PC-3 (cell line): ENCODE results near the gene OXCT1. TPM values are rescaled to one million over a fixed set of nuclear protein-coding genes. Genes with fewer than 3 reads are reported as not detected.

Experiments
- ATAC-seq: fragments of 200-7000 bp; cut with Tn5 transposase; 2 replicates; pipeline ENCODE4 v1.9.1; 2020; ENCODE audit warnings: mild to moderate bottlenecking, moderate library complexity
- BruUV-seq: library from RNA; stranded (reverse); fragments of 400-500 nt; replicated peaks from 2 replicates; lab custom pipeline; 2021; lab: Mats Ljungman, UMichigan
- CTCF ChIA-PET: fragments of 300-600 bp; sonication (Branson Sonifier 250); formaldehyde crosslinking; loops from one replicate; lab custom pipeline; 2022; ENCODE audit warnings: antibody characterized with exemption; lab: Charles Lee
- POLR2A ChIA-PET: fragments of 300-600 bp; sonication (Branson Sonifier 250); formaldehyde crosslinking; loops from one replicate; lab custom pipeline; 2022; ENCODE audit warnings: antibody characterized with exemption; ENCODE audit not compliant: unreplicated experiment; lab: Charles Lee
- DNase-seq: peaks from one replicate; pipeline ENCODE4 v3.0.0-alpha.2; 2015
- H2AFZ ChIP-seq: fragments of 300-600 bp; sonication (generic); 2 replicates; pipeline ENCODE4 v1.6.0; 2016; ENCODE audit warnings: antibody characterized with exemption, low read length
- H3F3A ChIP-seq: fragments of 300-600 bp; sonication (generic); one replicate; pipeline ENCODE4 v1.6.0; 2017; ENCODE audit warnings: antibody characterized with exemption, low read length, control low read depth, mild to moderate bottlenecking; ENCODE audit not compliant: unreplicated experiment
- H3K27ac ChIP-seq: fragments of 300-600 bp; sonication (generic); 2 replicates; pipeline ENCODE4 v1.5.1; 2016; ENCODE audit warnings: mild to moderate bottlenecking, low read length
- H3K27me3 ChIP-seq: fragments of 300-600 bp; sonication (generic); 2 replicates; pipeline ENCODE4 v1.6.1; 2016; ENCODE audit warnings: low read length, mixed read lengths
- H3K36me3 ChIP-seq: fragments of 300-600 bp; sonication (generic); 2 replicates; pipeline ENCODE4 v1.6.1; 2016; ENCODE audit warnings: low read depth, mixed run types, low read length, mixed read lengths
- H3K4me1 ChIP-seq: fragments of 300-600 bp; sonication (generic); 2 replicates; pipeline ENCODE4 v1.5.1; 2016; ENCODE audit warnings: low read length; ENCODE audit not compliant: insufficient read depth
- H3K4me2 ChIP-seq: fragments of 300-600 bp; sonication (generic); 2 replicates; pipeline ENCODE4 v1.6.0; 2016; ENCODE audit warnings: low read length
- H3K4me3 ChIP-seq: fragments of 300-600 bp; sonication (generic); 2 replicates; pipeline ENCODE4 v1.5.1; 2016; ENCODE audit warnings: mild to moderate bottlenecking, low read length, mixed read lengths
- H3K79me2 ChIP-seq: fragments of 300-600 bp; sonication (generic); 2 replicates; pipeline ENCODE4 v1.6.1; 2017; ENCODE audit warnings: low read length, mixed read lengths
- H3K9ac ChIP-seq: fragments of 300-600 bp; sonication (generic); 2 replicates; pipeline ENCODE4 v1.6.0; 2016; ENCODE audit warnings: mild to moderate bottlenecking, low read length
- H3K9me2 ChIP-seq: fragments of 300-600 bp; sonication (generic); replicated peaks from 2 replicates; pipeline ENCODE4 v1.6.1; 2016; ENCODE audit warnings: mixed run types, low read length, mixed read lengths
- H3K9me3 ChIP-seq: fragments of 300-600 bp; sonication (generic); 2 replicates; pipeline ENCODE4 v1.6.1; 2016; ENCODE audit warnings: low read length, mixed read lengths
- H4K20me1 ChIP-seq: fragments of 300-600 bp; sonication (generic); 2 replicates; pipeline ENCODE4 v1.6.1; 2016; ENCODE audit warnings: low read length, mixed read lengths
- EZH2 ChIP-seq: fragments of 300-600 bp; sonication (generic); IDR thresholded peaks from one replicate; pipeline ENCODE4 v1.6.1; 2017; ENCODE audit warnings: antibody characterized with exemption, mild to moderate bottlenecking, low read length; ENCODE audit not compliant: unreplicated experiment
- EZH2phosphoT487 ChIP-seq: fragments of 300-600 bp; sonication (generic); IDR thresholded peaks from 2 replicates; pipeline ENCODE4 v1.6.1; 2018; ENCODE audit warnings: mild to moderate bottlenecking, antibody characterized with exemption, low read length, borderline replicate concordance
- intact Hi-C: fragments of 100-400 bp; cut with micrococcal nuclease; formaldehyde crosslinking; loops from 2 replicates; pipeline ENCODE4 v1.9.0; 2023
- total RNA-seq: library from RNA; depleted of rRNA; stranded (reverse); fragments of >200 nt; gene quantifications from 2 replicates; pipeline ENCODE4 v1.2.3, GENCODE V29; 2014
- TF ChIP-seq, protein P1 (sequence below): fragments of 300-600 bp; sonication (generic); conservative IDR thresholded peaks from 2 replicates; pipeline ENCODE4 v1.5.1; 2017; ENCODE audit warnings: antibody characterized with exemption, low read depth, mild to moderate bottlenecking, low read length

OXCT1 gene
- total RNA-seq, 1 experiment from 2014 or later = 25.5 TPM

GRCh38 chr5:41858890-41859289, 11.3 kb downstream of the OXCT1 start:
- BruUV-seq = no TSS peak
- H3K27ac ChIP-seq = no peak overlapping the region
- no peak overlapping the region for H2AFZ ChIP-seq
- H4K20me1 ChIP-seq = no peaks in the 10 kb centered on the region
- no peak overlapping the region for H3K4me3 ChIP-seq
- H3K9ac ChIP-seq = no peak overlapping the region
- no peaks in the 10 kb centered on the region for H3K9me2 ChIP-seq
- H3K9me3 ChIP-seq = no peaks in the 10 kb centered on the region
- no peak overlapping the region for H3K4me2 ChIP-seq
- peaks cover 10% of the 10 kb centered on the region; the same call in 1 of the 2 replicates for H3K36me3 ChIP-seq
- H3K4me1 ChIP-seq = peaks cover 6% of the 10 kb centered on the region
- TF ChIP-seq EZH2 (no peak), EZH2phosphoT487 (no peak)
- TF ChIP-seq, protein P1, sequence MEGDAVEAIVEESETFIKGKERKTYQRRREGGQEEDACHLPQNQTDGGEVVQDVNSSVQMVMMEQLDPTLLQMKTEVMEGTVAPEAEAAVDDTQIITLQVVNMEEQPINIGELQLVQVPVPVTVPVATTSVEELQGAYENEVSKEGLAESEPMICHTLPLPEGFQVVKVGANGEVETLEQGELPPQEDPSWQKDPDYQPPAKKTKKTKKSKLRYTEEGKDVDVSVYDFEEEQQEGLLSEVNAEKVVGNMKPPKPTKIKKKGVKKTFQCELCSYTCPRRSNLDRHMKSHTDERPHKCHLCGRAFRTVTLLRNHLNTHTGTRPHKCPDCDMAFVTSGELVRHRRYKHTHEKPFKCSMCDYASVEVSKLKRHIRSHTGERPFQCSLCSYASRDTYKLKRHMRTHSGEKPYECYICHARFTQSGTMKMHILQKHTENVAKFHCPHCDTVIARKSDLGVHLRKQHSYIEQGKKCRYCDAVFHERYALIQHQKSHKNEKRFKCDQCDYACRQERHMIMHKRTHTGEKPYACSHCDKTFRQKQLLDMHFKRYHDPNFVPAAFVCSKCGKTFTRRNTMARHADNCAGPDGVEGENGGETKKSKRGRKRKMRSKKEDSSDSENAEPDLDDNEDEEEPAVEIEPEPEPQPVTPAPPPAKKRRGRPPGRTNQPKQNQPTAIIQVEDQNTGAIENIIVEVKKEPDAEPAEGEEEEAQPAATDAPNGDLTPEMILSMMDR = no peak
- ChIA-PET POLR2A (no interaction called here), CTCF (interaction anchor here (0.7 kb wide), 1 partner anchor 199 kb away, joined by 3 read pairs; no protein-coding TSS in a partner anchor)
- no peaks in the 10 kb centered on the region for H3K27me3 ChIP-seq
- intact Hi-C loops = loop anchor here (5.0 to 10.0 kb wide), 2 partner anchors 143 to 1026 kb away; no protein-coding TSS in a partner anchor
- H3K79me2 ChIP-seq = peaks cover 10% of the 10 kb centered on the region
- ATAC-seq = no peak
- no peak for DNase-seq
- no peaks in the 10 kb centered on the region for H3F3A ChIP-seq

DNA sequence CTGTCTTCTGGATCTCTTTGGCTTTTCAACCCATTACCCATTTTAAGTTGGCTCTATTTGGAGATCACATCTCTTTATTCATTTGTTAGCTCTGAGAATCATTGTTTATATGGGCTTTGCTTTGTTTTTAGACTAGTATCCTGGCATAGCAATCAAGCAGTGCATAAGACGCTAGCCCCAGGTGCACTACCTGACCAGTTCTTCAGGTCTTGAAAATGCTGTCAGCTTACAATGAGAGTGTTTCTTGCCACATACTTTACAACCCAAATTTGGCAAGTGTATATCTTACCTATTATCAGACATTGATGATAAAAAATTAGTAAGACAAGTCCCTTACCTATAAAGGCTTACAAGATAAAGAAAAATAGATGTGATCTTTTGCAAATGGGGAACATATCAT, 12.2 kb downstream of the OXCT1 start:
- Histone ChIP-seq H2AFZ (no peak overlapping the region), H3K4me2 (no peak overlapping the region), H3K9me3 (no peaks in the 10 kb centered on the region), H3K4me3 (no peak overlapping the region), H3K79me2 (peaks cover 2% of the 10 kb centered on the region; the same call in 1 of the 2 replicates), H4K20me1 (no peaks in the 10 kb centered on the region), H3K27me3 (no peaks in the 10 kb centered on the region), H3K9ac (no peak overlapping the region), H3K9me2 (no peaks in the 10 kb centered on the region), H3K4me1 (no peaks in the 10 kb centered on the region), H3F3A (no peaks in the 10 kb centered on the region), H3K36me3 (peaks cover 10% of the 10 kb centered on the region; the same call in 1 of the 2 replicates), H3K27ac (no peak overlapping the region)
- ChIA-PET POLR2A (interaction anchor here (0.6 kb wide), 1 partner anchor 25 kb away, joined by 3 read pairs; no protein-coding TSS in a partner anchor), CTCF (no interaction called here)
- TF ChIP-seq EZH2phosphoT487 (no peak), EZH2 (no peak)
- TF ChIP-seq, protein P1 = no peak
- DNase-seq = no peak
- BruUV-seq = no TSS peak
- no peak for ATAC-seq
- intact Hi-C loops = loop anchor here (2.0 to 10.0 kb wide), 5 partner anchors 144 to 1027 kb away; no protein-coding TSS in a partner anchor
